Measurements from ENCODE around the gene IFNLR1.

DNA sequence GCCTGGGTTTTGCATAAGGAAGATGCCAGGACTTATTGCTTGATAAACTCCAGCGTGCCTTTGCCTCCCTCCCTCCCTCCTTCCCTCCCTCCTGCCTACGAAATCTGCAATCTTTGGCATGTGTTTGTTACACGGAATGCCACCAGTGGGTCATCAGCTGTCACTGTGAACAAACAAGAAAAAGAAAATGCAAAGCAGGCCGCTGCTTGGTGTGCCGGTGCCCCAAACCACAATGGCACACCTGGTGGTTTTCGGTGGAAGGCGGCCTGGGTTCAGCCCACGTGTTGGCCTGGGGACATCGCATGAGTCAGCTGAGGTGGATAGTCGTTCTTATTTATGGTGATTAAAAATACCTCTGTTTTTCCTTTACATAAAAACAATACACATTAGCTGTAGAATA lies 16.3 kb upstream of the IFNLR1 start:
- TF ChIP-seq POLR2AphosphoS5 (IDR thresholded peaks at IDR 0.05; ENCODE audit: low read depth, low read length): no peak
- TF ChIP-seq SIN3A (IDR thresholded peaks at IDR 0.05; ENCODE audit: borderline replicate concordance, insufficient read depth, low read length): no peak
- TF ChIP-seq, protein P1, sequence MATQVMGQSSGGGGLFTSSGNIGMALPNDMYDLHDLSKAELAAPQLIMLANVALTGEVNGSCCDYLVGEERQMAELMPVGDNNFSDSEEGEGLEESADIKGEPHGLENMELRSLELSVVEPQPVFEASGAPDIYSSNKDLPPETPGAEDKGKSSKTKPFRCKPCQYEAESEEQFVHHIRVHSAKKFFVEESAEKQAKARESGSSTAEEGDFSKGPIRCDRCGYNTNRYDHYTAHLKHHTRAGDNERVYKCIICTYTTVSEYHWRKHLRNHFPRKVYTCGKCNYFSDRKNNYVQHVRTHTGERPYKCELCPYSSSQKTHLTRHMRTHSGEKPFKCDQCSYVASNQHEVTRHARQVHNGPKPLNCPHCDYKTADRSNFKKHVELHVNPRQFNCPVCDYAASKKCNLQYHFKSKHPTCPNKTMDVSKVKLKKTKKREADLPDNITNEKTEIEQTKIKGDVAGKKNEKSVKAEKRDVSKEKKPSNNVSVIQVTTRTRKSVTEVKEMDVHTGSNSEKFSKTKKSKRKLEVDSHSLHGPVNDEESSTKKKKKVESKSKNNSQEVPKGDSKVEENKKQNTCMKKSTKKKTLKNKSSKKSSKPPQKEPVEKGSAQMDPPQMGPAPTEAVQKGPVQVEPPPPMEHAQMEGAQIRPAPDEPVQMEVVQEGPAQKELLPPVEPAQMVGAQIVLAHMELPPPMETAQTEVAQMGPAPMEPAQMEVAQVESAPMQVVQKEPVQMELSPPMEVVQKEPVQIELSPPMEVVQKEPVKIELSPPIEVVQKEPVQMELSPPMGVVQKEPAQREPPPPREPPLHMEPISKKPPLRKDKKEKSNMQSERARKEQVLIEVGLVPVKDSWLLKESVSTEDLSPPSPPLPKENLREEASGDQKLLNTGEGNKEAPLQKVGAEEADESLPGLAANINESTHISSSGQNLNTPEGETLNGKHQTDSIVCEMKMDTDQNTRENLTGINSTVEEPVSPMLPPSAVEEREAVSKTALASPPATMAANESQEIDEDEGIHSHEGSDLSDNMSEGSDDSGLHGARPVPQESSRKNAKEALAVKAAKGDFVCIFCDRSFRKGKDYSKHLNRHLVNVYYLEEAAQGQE (IDR thresholded peaks at IDR 0.05; ENCODE audit: insufficient read depth in 1 of 2, low read depth in 2 of 2, low read length in 2 of 2): no peak
- TF ChIP-seq TAF1 (IDR thresholded peaks at IDR 0.05; ENCODE audit: borderline replicate concordance, insufficient read depth, low read length): no peak
- TF ChIP-seq FOXP2 (optimal IDR thresholded peaks at IDR 0.05; ENCODE audit: borderline replicate concordance, extremely low read depth, extremely low read length, insufficient read depth): no peak

Data from PFSK-1 (cell line).